ENCODE results near the gene FAM83D.

FAM83D gene

DNA sequence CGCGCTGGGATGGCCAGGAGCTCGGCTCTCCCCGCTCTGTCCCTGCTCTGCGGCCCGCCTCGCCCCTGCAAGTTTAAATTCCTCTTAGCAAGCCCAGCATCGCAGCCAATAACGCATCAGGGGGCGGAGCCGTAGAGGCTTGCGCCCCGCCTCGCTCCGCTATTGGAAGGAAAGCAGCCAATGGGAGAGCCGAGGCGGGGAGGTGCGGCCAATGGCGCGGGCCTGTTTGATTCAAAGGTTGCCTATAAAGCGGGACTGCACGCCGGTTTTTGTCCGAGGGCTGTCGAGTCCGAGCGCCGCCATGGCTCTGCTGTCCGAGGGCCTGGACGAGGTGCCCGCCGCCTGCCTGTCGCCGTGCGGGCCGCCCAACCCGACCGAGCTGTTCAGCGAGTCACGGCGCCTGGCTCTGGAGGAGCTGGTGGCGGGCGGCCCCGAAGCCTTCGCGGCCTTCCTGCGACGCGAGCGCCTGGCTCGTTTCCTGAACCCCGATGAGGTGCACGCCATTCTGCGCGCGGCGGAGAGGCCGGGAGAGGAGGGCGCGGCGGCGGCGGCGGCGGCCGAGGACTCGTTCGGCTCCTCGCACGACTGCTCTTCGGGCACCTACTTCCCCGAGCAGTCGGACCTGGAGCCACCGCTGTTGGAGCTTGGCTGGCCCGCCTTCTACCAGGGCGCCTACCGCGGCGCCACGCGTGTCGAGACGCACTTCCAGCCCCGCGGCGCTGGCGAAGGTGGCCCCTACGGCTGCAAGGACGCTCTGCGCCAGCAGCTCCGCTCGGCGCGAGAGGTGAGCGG is at the start of gene FAM83D:
Gene FAM83D (plus strand): TSS at position 276 of the 792 bp plus-strand sequence. CDS start 26 bp downstream, at position 302.
- FAIRE-seq, result no peak

- no peak for FAIRE-seq
These were observed 48.7 kb upstream of the FAM83D start for GRCh38 chr20:38877483-38877882.

DNA sequence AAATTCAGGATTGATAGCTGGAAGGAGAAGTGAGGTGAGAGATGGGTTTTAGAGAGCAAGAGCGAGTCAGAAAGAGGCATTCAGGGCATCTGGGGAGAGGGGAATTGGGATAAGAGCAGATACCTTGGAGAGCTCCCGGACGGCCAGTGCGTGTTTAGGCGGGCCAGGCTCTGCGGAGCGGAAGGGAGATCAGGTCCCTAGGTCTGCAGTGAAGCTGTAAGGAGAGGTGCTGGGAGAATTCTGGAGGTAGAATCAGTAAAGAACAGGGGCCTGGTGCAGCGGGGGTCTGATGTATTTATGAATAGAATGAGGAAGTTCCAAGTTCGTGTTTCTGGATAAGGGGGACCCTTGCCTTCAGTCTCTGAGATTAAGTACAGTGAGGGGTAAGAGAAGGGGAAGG is 47.4 kb upstream of the FAM83D start:
- FAIRE-seq, result no peak

GRCh38 chr20:38880952-38881735 is 45.1 kb upstream of the FAM83D start:
- no peak for FAIRE-seq

GRCh38 chr20:38881806-38882440 is 44.3 kb upstream of the FAM83D start:
- FAIRE-seq, result no peak

GRCh38 chr20:38882600-38882999 is 43.6 kb upstream of the FAM83D start:
- FAIRE-seq, result no peak

GRCh38 chr20:38883081-38883980 is 42.9 kb upstream of the FAM83D start:
- FAIRE-seq, result no peak

GRCh38 chr20:38883981-38884733 is 42.1 kb upstream of the FAM83D start:
- no peak for FAIRE-seq

DNA sequence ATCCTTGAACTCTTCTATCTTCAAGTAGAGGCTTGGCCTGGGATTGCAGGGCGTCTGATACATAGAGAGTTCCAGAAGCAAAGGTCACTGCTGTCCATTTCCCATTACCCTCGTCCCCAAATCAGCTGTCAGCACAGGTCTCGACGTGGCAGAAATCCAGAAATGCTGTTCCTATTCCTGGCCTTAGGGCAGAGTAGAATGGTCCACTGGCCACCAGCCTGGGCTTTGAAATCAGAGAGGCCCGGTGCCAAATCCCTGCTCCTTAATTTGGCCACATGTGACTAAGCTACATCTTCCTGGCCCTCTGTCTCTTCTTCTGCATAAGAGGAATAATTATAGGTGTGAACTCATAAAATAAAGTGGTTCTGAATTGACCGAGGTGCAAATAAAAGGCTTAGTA is 40.9 kb upstream of the FAM83D start:
- FAIRE-seq, result no peak

DNA sequence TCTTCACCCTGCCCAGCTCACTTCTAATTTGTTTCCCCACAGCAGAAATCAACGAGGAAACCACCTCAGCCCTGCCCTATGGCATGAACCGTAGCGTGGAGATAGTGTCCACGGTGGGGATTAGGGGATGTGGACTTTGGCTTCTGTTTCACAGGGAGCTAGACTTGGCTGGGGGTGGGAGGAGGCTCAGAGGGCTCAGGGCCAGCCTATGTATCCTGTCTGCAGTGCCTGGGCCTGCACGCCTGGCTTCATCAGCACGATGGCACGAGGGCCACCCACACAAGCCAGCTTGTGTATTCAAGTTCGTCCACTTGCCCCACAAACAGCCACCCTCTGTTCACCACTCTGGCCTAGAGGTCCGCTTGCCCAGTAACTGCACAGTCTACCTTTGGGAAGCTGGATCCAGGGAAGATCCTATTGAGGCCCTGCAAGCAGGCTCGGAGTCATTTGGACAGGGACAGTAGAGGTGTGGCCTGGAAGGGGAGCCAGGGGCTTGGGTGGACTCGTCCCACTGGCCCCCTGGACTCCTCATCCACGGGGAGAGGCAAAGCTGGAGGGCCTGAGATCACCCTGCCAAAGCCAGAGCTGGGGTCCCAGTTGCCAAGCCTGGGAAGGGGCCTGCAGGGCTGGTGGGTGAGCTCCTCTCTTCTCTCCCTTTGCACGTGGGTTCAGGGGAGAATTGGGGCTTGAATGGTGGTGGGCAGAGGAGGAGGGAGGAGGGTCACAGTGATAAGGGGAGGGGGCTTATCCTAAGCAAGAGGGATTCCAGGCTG is 38.0 kb upstream of the FAM83D start:
- no peak for FAIRE-seq

GRCh38 chr20:38889050-38889449 is 37.2 kb upstream of the FAM83D start:
- FAIRE-seq, result no peak

GRCh38 chr20:38889792-38890496 is 36.3 kb upstream of the FAM83D start:
- FAIRE-seq, result no peak

- no peak for FAIRE-seq
These were observed 35.8 kb upstream of the FAM83D start for GRCh38 chr20:38890497-38890818.

DNA sequence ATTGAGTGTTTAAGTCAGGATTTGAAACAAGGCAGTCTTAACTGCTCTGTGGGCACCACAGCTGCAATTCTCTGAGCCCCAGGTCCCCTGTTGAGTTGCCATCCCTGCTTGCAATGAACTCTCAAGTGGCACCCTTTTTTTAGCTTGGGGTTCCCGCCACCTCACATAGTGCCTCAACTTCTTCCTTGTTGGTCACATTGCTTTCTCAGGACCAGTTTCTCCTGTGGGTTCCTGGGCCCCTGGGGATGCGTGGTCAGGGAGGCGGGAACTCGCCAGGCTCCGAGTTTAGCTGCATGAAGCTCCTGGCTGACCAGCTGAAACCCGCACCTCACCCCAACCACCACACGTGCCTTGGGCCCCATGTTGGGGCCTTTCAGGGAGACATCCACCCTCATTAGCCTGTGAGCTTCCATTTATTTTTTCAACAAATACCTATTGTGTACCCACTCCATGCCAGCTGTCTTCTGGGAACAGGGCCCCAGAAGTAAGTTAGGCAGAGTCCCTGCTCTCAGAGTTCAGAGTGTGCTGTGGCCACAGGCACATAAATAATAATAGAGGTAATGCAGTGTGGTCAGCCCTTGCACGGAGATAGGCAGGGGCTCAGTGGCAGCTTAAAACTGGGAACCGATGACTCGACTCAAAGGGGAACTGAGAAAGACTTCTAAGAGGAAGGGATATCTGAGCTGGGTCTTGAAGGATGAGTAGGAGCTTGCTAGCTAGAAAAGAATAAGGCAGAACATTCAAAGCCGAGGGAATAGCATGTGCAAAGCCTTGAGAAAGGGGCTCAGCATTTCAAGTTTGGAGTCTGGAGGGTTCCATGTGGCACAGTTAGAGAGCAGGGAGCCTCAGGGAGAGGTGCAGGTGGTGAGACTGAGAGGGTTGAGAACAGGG is 33.9 kb upstream of the FAM83D start:
- no peak for FAIRE-seq

- no peak for FAIRE-seq
These were observed 33.1 kb upstream of the FAM83D start for GRCh38 chr20:38893056-38893564.

DNA sequence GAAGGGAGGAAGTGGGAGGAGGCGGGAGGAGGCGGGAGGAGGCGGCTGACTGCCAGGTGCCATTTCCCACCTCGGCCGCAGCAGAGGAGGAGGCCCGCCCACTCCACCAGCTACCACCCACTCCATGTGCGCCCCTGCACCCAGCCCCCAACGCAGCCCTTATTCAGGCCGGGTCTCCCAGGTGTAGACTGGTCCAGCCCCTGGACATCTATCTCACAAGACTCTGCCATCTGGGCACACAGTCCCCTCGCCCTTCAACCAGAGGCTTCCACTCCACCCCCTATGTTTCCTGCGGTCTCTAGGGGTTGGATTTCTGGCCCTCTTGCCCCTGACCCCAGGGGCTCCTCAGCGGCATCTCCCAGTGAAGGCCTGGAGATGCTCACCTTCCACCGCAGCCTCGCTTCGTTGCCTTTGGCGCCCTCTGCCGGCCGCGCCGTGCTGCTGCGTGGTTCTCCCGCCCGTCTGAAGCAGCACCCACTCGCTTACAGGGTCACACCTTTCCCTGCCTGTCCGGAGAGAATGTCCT is 32.6 kb upstream of the FAM83D start:
- no peak for FAIRE-seq

DNA sequence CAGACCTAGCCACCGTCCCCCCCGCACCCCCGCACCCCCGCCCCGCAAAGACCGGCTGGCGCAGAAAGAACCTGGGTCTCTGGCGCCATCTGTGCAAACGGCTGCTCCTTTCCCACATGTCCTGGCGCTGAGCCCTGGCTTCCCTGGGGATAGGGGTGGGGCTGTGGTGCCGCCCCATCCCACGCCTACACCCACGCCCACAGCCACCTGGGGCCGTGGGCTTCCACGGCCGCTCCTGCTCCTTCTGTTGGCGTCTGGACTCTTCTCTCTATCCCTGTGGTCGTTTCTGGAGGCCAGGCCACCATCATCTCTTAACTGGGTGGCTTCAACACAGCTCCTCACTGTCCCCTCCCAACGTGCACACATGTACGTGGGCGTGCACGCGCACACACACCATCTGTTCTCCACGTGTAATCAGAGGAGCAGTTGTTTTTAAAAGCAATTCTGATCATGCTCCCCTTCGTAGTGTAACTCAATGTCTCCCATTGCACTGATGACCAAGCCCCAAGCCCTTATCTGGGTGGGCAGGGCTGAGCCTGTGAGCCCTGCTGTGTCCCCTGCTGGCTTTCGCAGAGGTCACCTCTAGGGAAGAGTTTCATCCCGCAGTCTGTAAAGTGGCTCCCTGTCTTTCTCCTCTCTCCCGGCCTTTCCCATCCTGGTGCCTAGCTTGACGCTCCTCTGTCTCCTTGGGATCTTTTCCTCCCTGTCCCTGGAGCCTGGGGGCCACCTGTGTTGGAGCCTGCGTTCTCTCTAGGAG is 31.9 kb upstream of the FAM83D start:
- no peak for FAIRE-seq

Measured in colon (tissue), 2 donors.